Measurements from ENCODE around the gene FANCE. TPM values are rescaled to one million over a fixed set of nuclear protein-coding genes. Genes with fewer than 3 reads are reported as not detected.

FANCE gene
- total and polyA plus RNA-seq, 9 of the 15 experiments (the other 6 are each of a cell fraction or from before 2014, with no cell fraction given) = 5.7 to 30.2 (median 17.0) TPM

GRCh38 chr6:35480176-35480575 is 28.0 kb downstream of the FANCE start (continued):
- TF ChIP-seq MAX (CRISPR knock-in tag; IDR thresholded peaks at IDR 0.05) (no peak), LEF1 (IDR thresholded peaks at IDR 0.05) (no peak), TCFL5 (CRISPR knock-in tag; conservative IDR thresholded peaks at IDR 0.05) (no peak), MXI1 (IDR thresholded peaks at IDR 0.05; ENCODE audit: low read depth, low read length) (no peak), MYNN (IDR thresholded peaks at IDR 0.05) (no peak), MYNN (CRISPR knock-in tag; IDR thresholded peaks at IDR 0.05) (no peak), BACH1 (tag; IDR thresholded peaks at IDR 0.05) (no peak), KDM2B (CRISPR knock-in tag; IDR thresholded peaks at IDR 0.05) (no peak)

DNA sequence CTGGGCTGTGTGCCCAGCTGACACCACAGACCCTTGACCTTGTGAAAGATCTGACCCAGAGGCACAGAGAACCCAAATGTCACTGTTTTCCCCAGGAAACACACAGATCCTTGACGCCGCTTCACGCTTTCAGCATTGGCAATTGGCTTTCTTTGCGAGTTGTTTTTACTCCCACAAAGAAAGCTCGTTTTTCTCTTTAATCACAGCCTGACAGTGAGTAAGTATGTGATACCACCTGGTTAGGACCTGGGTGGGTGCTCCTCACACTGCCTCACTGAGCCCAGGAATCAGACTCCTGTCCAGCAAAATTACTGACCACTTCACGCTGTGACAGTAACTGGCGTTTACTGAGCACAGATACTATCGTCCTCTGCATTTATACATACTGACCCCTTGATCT is 29.1 kb downstream of the FANCE start:
- ChIA-PET CTCF (ENCODE audit: low intra/inter-chr PET ratio) (no interaction called here), POLR2A (interaction anchor here (1.4 to 9.5 kb wide), 3 partner anchors 9 to 17 kb away, joined by 4 to 167 read pairs (median 34); partner anchors contain the start of gene RPL10A)
- H3K9me1 ChIP-seq (ENCODE audit: control insufficient read depth, insufficient read depth, low read length) = no peaks in the 10 kb centered on the region
- H3K36me3 ChIP-seq (ENCODE audit: control insufficient read depth, insufficient read depth, low read length) = no peaks in the 10 kb centered on the region; the same call in 2 of the 3 replicates
- H3K27me3 ChIP-seq (ENCODE audit: control insufficient read depth in 2 of 2, insufficient read depth in 2 of 2, low read length in 2 of 2) = no peaks in the 10 kb centered on the region
- no peak for ATAC-seq
- no peak overlapping the region for H2AFZ ChIP-seq (ENCODE audit: low read depth, low read length)
- TF ChIP-seq, protein P1, sequence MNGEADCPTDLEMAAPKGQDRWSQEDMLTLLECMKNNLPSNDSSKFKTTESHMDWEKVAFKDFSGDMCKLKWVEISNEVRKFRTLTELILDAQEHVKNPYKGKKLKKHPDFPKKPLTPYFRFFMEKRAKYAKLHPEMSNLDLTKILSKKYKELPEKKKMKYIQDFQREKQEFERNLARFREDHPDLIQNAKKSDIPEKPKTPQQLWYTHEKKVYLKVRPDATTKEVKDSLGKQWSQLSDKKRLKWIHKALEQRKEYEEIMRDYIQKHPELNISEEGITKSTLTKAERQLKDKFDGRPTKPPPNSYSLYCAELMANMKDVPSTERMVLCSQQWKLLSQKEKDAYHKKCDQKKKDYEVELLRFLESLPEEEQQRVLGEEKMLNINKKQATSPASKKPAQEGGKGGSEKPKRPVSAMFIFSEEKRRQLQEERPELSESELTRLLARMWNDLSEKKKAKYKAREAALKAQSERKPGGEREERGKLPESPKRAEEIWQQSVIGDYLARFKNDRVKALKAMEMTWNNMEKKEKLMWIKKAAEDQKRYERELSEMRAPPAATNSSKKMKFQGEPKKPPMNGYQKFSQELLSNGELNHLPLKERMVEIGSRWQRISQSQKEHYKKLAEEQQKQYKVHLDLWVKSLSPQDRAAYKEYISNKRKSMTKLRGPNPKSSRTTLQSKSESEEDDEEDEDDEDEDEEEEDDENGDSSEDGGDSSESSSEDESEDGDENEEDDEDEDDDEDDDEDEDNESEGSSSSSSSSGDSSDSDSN (IDR thresholded peaks at IDR 0.05; ENCODE audit: borderline replicate concordance in 1 of 2, low read depth in 2 of 2, low read length in 2 of 2) = no peak
- TF ChIP-seq NBN (IDR thresholded peaks at IDR 0.05; ENCODE audit: low read depth) = no peak
- WGBS (ENCODE audit: insufficient coverage, low coverage, missing lambda C conversion rate) = 58% methylated on average over 8 of the region's 8 CpGs
- H4K20me1 ChIP-seq (replicated peaks; ENCODE audit: control insufficient read depth, insufficient read depth, low read length) = peaks cover 7% of the 10 kb centered on the region; the same call in 1 of the 2 replicates
- peak overlapping the region in 1 of 2 experiments; percentile 60; a peak in 1 of 4 replicates for H3K9ac ChIP-seq (ENCODE audit: insufficient read depth in 1 of 2, low read depth in 2 of 2, low read length in 2 of 2)
- intact Hi-C loops (cut with micrococcal nuclease) = no loop called here
- H3K79me2 ChIP-seq (ENCODE audit: control insufficient read depth, insufficient read depth, low read length) = no peaks in the 10 kb centered on the region
- in situ Hi-C loops (cut with MboI) = no loop called here
- no TSS peak for BruUV-seq (replicated peaks)
- peak; percentile 26 for FAIRE-seq
- no peaks in the 10 kb centered on the region for H3K9me3 ChIP-seq (replicated peaks; ENCODE audit: control insufficient read depth, insufficient read depth, low read depth, low read length)
- no peak for DNase-seq (ENCODE audit: extremely low read depth in 1 of 4, low spot score in 3 of 4)
- H3K4me3 ChIP-seq = no peak overlapping the region
- H3K4me2 ChIP-seq (ENCODE audit: insufficient read depth, low read length) = no peak overlapping the region
- peaks cover 12 to 27% of the 10 kb centered on the region in 2 experiments; a peak in 4 of 5 replicates for H3K4me1 ChIP-seq (replicated peaks in 1 of 2; ENCODE audit: control insufficient read depth in 2 of 2, insufficient read depth in 2 of 2, low read length in 2 of 2)
- H3K27ac ChIP-seq (ENCODE audit: extremely low read depth, low read depth, low read length) = no peak overlapping the region
